Measurements from ENCODE around the gene PLA2G4A. TPM values are rescaled to one million over a fixed set of nuclear protein-coding genes. Genes with fewer than 3 reads are reported as not detected.

The PLA2G4A gene
- total RNA-seq, 1 experiment from 2014 or later, result 2.0 TPM

DNA sequence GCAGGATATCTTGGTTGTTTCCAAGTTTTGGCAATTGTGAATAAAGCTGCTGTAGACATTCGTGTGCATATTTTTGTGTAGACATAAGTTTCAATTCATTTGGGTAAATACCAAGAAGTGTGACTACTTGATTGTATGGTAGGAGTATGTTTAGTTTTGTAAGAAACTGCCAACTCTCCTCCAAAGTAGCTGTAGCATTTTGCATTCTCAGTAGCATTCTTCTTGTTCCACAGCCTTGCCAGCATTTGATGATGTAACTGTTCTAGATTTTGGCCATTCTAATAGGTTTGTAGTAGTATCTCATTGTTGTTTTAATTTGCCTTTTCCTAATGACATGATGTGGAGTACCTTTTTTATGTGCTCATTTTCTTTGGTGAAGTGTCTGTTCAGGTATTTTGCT, 38.6 kb upstream of the PLA2G4A start:
- Mint-ChIP-seq H3K4me3 (ENCODE audit: unreplicated experiment) (no peak overlapping the region), H3K4me1 (ENCODE audit: low read depth, unreplicated experiment) (no peaks in the 10 kb centered on the region), H3K9me3 (ENCODE audit: unreplicated experiment) (no peaks in the 10 kb centered on the region), H3K36me3 (ENCODE audit: insufficient read depth, unreplicated experiment) (no peaks in the 10 kb centered on the region), H3K27ac (ENCODE audit: unreplicated experiment) (no peak overlapping the region), H3K27me3 (ENCODE audit: insufficient read depth, unreplicated experiment) (no peaks in the 10 kb centered on the region)
- Histone ChIP-seq H3K36me3 (ENCODE audit: control insufficient read depth, insufficient read depth, low read length) (no peaks in the 10 kb centered on the region), H3K4me1 (no peaks in the 10 kb centered on the region), H3K27me3 (replicated peaks; ENCODE audit: control insufficient read depth, insufficient read depth, low read length) (no peaks in the 10 kb centered on the region), H3K4me3 (ENCODE audit: low read depth, low read length) (no peak overlapping the region), H3K9me3 (no peaks in the 10 kb centered on the region)
- ChIA-PET POLR2A (no interaction called here), CTCF (no interaction called here)
- DNase-seq, result no peak
- BruUV-seq (replicated peaks), result no TSS peak
- intact Hi-C loops (cut with micrococcal nuclease; ENCODE audit: unreplicated experiment), result no loop called here
- TF ChIP-seq, protein P1, sequence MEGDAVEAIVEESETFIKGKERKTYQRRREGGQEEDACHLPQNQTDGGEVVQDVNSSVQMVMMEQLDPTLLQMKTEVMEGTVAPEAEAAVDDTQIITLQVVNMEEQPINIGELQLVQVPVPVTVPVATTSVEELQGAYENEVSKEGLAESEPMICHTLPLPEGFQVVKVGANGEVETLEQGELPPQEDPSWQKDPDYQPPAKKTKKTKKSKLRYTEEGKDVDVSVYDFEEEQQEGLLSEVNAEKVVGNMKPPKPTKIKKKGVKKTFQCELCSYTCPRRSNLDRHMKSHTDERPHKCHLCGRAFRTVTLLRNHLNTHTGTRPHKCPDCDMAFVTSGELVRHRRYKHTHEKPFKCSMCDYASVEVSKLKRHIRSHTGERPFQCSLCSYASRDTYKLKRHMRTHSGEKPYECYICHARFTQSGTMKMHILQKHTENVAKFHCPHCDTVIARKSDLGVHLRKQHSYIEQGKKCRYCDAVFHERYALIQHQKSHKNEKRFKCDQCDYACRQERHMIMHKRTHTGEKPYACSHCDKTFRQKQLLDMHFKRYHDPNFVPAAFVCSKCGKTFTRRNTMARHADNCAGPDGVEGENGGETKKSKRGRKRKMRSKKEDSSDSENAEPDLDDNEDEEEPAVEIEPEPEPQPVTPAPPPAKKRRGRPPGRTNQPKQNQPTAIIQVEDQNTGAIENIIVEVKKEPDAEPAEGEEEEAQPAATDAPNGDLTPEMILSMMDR (IDR thresholded peaks at IDR 0.05; ENCODE audit: insufficient read depth in 1 of 2, low read depth in 1 of 2, low read length in 1 of 2, severe bottlenecking in 1 of 2, unreplicated experiment in 1 of 2), result no peak

- no peaks in the 10 kb centered on the region for H3K4me1 ChIP-seq
- POLR2A ChIA-PET, result no interaction called here
- H3K9me3 ChIP-seq, result no peaks in the 10 kb centered on the region
- intact Hi-C loops (cut with micrococcal nuclease; ENCODE audit: unreplicated experiment), result no loop called here
- H3K27me3 ChIP-seq (replicated peaks; ENCODE audit: control insufficient read depth, insufficient read depth, low read length), result no peaks in the 10 kb centered on the region
- H3K4me1 Mint-ChIP-seq (ENCODE audit: low read depth, unreplicated experiment), result no peaks in the 10 kb centered on the region
- no peak for DNase-seq
- H3K4me3 ChIP-seq (ENCODE audit: low read depth, low read length), result no peak overlapping the region
- H3K4me3 Mint-ChIP-seq (ENCODE audit: unreplicated experiment), result no peak overlapping the region
- H3K27ac Mint-ChIP-seq (ENCODE audit: unreplicated experiment), result no peak overlapping the region
- no peaks in the 10 kb centered on the region for H3K36me3 Mint-ChIP-seq (ENCODE audit: insufficient read depth, unreplicated experiment)
- no peaks in the 10 kb centered on the region for H3K36me3 ChIP-seq (ENCODE audit: control insufficient read depth, insufficient read depth, low read length)
- CTCF ChIA-PET, result no interaction called here
- H3K27me3 Mint-ChIP-seq (ENCODE audit: insufficient read depth, unreplicated experiment), result no peaks in the 10 kb centered on the region
- TF ChIP-seq, protein P1 (IDR thresholded peaks at IDR 0.05; ENCODE audit: insufficient read depth in 1 of 2, low read depth in 1 of 2, low read length in 1 of 2, severe bottlenecking in 1 of 2, unreplicated experiment in 1 of 2), result no peak
- H3K9me3 Mint-ChIP-seq (ENCODE audit: unreplicated experiment), result no peaks in the 10 kb centered on the region
- no TSS peak for BruUV-seq (replicated peaks)
Measured at GRCh38 chr1:186792870-186793581, 35.7 kb upstream of the PLA2G4A start.

GRCh38 chr1:186793582-186793927, 35.2 kb upstream of the PLA2G4A start:
- H3K27me3 ChIP-seq (replicated peaks; ENCODE audit: control insufficient read depth, insufficient read depth, low read length), result no peaks in the 10 kb centered on the region
- DNase-seq, result no peak
- BruUV-seq (replicated peaks), result no TSS peak
- Mint-ChIP-seq H3K4me3 (ENCODE audit: unreplicated experiment) (no peak overlapping the region), H3K4me1 (ENCODE audit: low read depth, unreplicated experiment) (no peaks in the 10 kb centered on the region), H3K36me3 (ENCODE audit: insufficient read depth, unreplicated experiment) (no peaks in the 10 kb centered on the region), H3K9me3 (ENCODE audit: unreplicated experiment) (no peaks in the 10 kb centered on the region), H3K27ac (ENCODE audit: unreplicated experiment) (no peak overlapping the region), H3K27me3 (ENCODE audit: insufficient read depth, unreplicated experiment) (no peaks in the 10 kb centered on the region)
- H3K36me3 ChIP-seq (ENCODE audit: control insufficient read depth, insufficient read depth, low read length), result no peaks in the 10 kb centered on the region
- H3K4me3 ChIP-seq (ENCODE audit: low read depth, low read length), result no peak overlapping the region
- no peaks in the 10 kb centered on the region for H3K4me1 ChIP-seq
- TF ChIP-seq, protein P1 (IDR thresholded peaks at IDR 0.05; ENCODE audit: insufficient read depth in 1 of 2, low read depth in 1 of 2, low read length in 1 of 2, severe bottlenecking in 1 of 2, unreplicated experiment in 1 of 2), result no peak
- ChIA-PET POLR2A (no interaction called here), CTCF (no interaction called here)
- intact Hi-C loops (cut with micrococcal nuclease; ENCODE audit: unreplicated experiment), result no loop called here
- H3K9me3 ChIP-seq, result no peaks in the 10 kb centered on the region
